ENCODE data around the gene NUDT8.

Gene NUDT8

GRCh38 chr11:67633758-67634365 lies 4.1 kb upstream of the NUDT8 start:
- no peak for DNase-seq
- TF ChIP-seq CTCF (IDR thresholded peaks at IDR 0.05; ENCODE audit: low read depth, low read length), result no peak
- Histone ChIP-seq H3K4me3 (ENCODE audit: low read depth, low read length) (no peak overlapping the region), H3K9me3 (no peaks in the 10 kb centered on the region; the same call in 1 of the 2 replicates), H3K36me3 (no peaks in the 10 kb centered on the region), H3K27me3 (no peaks in the 10 kb centered on the region), H3K4me1 (no peaks in the 10 kb centered on the region)

GRCh38 chr11:67632982-67633755 lies 3.4 kb upstream of the NUDT8 start:
- H3K9me3 ChIP-seq, result no peaks in the 10 kb centered on the region; the same call in 1 of the 2 replicates
- no peak overlapping the region for H3K4me3 ChIP-seq (ENCODE audit: low read depth, low read length)
- H3K4me1 ChIP-seq, result no peaks in the 10 kb centered on the region
- no peaks in the 10 kb centered on the region for H3K27me3 ChIP-seq
- no peak for DNase-seq
- TF ChIP-seq CTCF (IDR thresholded peaks at IDR 0.05; ENCODE audit: low read depth, low read length), result no peak
- H3K36me3 ChIP-seq, result no peaks in the 10 kb centered on the region

DNA sequence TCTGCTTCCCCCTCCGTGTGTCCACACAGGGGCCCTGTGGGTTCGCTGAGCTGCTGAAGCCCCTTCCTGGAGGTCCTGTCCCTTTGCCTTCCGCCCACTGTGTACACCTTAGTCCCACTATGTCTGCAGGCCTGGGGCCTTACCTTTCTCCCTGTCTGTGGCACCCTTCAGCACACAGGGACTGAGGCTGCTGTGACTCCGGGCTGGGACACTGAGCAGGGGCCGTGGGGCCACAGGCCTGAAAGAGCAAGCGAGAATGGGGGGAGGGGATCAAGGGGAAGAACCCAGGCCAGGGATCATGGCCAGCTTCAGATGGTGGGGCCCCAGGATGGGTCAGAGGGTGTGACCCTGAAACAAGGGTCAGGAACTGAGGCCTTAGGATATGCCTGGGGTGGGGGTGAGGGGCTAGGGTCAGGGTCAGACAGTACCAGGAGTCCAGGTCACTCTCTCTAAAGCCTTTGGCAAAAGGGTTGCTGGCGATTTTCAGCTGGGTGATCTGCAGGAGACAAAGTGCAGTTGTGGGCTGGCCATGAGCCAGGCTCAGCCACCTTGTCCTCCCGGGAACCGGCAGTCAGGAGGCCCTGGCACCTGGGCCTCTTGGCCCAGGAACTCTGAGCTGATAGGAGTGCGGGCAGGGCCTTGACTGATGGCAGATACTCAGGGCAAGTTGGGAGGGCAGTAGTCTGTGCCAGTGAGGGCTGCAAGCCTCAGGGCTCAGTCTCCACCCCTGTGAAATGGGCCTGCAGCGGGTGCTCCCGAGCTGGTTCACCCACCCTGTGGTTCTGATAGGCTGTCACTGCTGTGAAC lies 2.6 kb upstream of the NUDT8 start:
- Histone ChIP-seq H3K4me1 (no peaks in the 10 kb centered on the region), H3K36me3 (no peaks in the 10 kb centered on the region), H3K9me3 (no peaks in the 10 kb centered on the region; the same call in 1 of the 2 replicates), H3K4me3 (ENCODE audit: low read depth, low read length) (no peak overlapping the region), H3K27me3 (no peaks in the 10 kb centered on the region)
- no peak for DNase-seq
- no peak for TF ChIP-seq CTCF (IDR thresholded peaks at IDR 0.05; ENCODE audit: low read depth, low read length)

DNA sequence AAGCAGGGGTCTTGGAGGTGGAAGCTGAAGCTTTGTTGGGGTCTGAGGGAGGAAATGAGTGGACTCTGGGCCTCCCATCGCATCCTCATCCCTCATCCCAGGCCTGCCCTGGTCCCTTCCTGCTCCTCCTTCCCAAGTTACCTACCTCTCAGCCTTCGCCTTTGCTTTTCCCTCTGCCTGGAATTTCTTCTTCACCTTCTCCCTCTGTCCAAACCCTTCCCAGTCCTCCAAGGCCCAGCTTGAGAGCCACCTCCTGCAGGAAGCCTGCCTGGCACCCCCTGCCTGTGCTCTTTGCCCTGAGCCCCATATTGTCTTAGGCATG lies 2.1 kb upstream of the NUDT8 start:
- DNase-seq, result no peak
- TF ChIP-seq CTCF (IDR thresholded peaks at IDR 0.05; ENCODE audit: low read depth, low read length), result no peak
- Histone ChIP-seq H3K9me3 (no peaks in the 10 kb centered on the region; the same call in 1 of the 2 replicates), H3K4me1 (no peaks in the 10 kb centered on the region), H3K36me3 (no peaks in the 10 kb centered on the region), H3K4me3 (ENCODE audit: low read depth, low read length) (no peak overlapping the region), H3K27me3 (no peaks in the 10 kb centered on the region)

GRCh38 chr11:67631411-67631810 lies 1.7 kb upstream of the NUDT8 start:
- no peak for DNase-seq
- TF ChIP-seq CTCF (IDR thresholded peaks at IDR 0.05; ENCODE audit: low read depth, low read length), result no peak
- Histone ChIP-seq H3K36me3 (no peaks in the 10 kb centered on the region), H3K27me3 (no peaks in the 10 kb centered on the region), H3K4me1 (no peaks in the 10 kb centered on the region), H3K4me3 (ENCODE audit: low read depth, low read length) (no peak overlapping the region), H3K9me3 (no peaks in the 10 kb centered on the region)
